Endothelial cell of umbilical vein (primary cell): ENCODE results near the gene TMEM125. TPM values are rescaled to one million over a fixed set of nuclear protein-coding genes. Genes with fewer than 3 reads are reported as not detected.

Source experiments
- BruUV-seq: library from RNA; stranded (reverse); fragments of 400-500 nt; replicated peaks from 2 replicates; lab custom pipeline; 2021; lab: Mats Ljungman, UMichigan
- CTCF ChIA-PET: fragments of 300-600, 350-600 bp; sonication (Branson Sonifier 250); formaldehyde crosslinking; loops from one replicate; lab custom pipeline; 2021; ENCODE audit warnings: antibody characterized with exemption, inconsistent platforms; lab: Charles Lee
- POLR2A ChIA-PET: fragments of 300-600, 350-600 bp; sonication (Branson Sonifier 250); formaldehyde crosslinking; loops from one replicate; lab custom pipeline; 2021; ENCODE audit warnings: antibody characterized with exemption, inconsistent platforms; lab: Charles Lee
- DNase-seq: peaks from one replicate; pipeline ENCODE4 v3.0.0-alpha.2; 2011; ENCODE audit warnings: low read depth, low spot score
- FAIRE-seq: peaks from 2 replicates; lab custom pipeline; 2011; peaks lifted over from hg19 to GRCh38; lab: Jason Lieb, UNC
- H2AFZ ChIP-seq: 2 replicates; pipeline ENCODE4 v1.6.0; 2012; ENCODE audit warnings: low read depth, low read length, control low read depth, inconsistent platforms
- H3K27ac ChIP-seq: 2 replicates; pipeline ENCODE4 v1.5.1; 2011; ENCODE audit warnings: low read depth, mild to moderate bottlenecking, control low read depth, low read length, moderate library complexity; ENCODE audit not compliant: insufficient read depth
- H3K27me3 ChIP-seq, 2 experiments: 2 replicates each; pipeline versions ENCODE4 v1.6.0 to v1.6.1; 2011; ENCODE audit warnings: low read length in 2 of 2, mixed read lengths in 1 of 2; ENCODE audit not compliant: control insufficient read depth in 2 of 2, insufficient read depth in 2 of 2
- H3K36me3 ChIP-seq, 2 experiments: 2 replicates in 1 of 2; 3 replicates in 1 of 2; pipeline ENCODE4 v1.5.1; 2011; ENCODE audit warnings: low read length in 2 of 2, mild to moderate bottlenecking in 1 of 2, moderate library complexity in 1 of 2; ENCODE audit not compliant: control insufficient read depth in 2 of 2, insufficient read depth in 2 of 2; ENCODE audit errors: extremely low read depth in 1 of 2
- H3K4me1 ChIP-seq: 3 replicates; pipeline ENCODE4 v1.5.1; 2011; ENCODE audit warnings: mild to moderate bottlenecking, low read length; ENCODE audit not compliant: control insufficient read depth, insufficient read depth; ENCODE audit errors: extremely low read depth
- H3K4me2 ChIP-seq: 2 replicates; pipeline ENCODE4 v1.6.1; 2011; ENCODE audit warnings: low read length, control low read depth, mixed read lengths; ENCODE audit not compliant: insufficient read depth
- H3K4me3 ChIP-seq, 3 experiments: fragments of 200-600 bp in 1 of 3; sonication (generic), shearing (Covaris generic) in 1 of 3; replicated peaks in 1 of 3; 2 replicates each; pipeline ENCODE4 v1.5.1; 2011 to 2016; ENCODE audit warnings: control low read depth in 3 of 3, low read length in 3 of 3, mild to moderate bottlenecking in 2 of 3, inconsistent platforms in 1 of 3, low read depth in 1 of 3, moderate library complexity in 1 of 3; ENCODE audit not compliant: insufficient read depth in 1 of 3
- H3K79me2 ChIP-seq: 2 replicates; pipeline ENCODE4 v1.6.0; 2012; ENCODE audit warnings: low read length, inconsistent platforms; ENCODE audit not compliant: control insufficient read depth, insufficient read depth
- H3K9ac ChIP-seq: replicated peaks from 2 replicates; pipeline ENCODE3; 2011; ENCODE audit warnings: low read length, control low read depth; ENCODE audit not compliant: insufficient read depth; ENCODE audit errors: extremely low read depth
- H3K9me1 ChIP-seq: replicated peaks from 3 replicates; pipeline ENCODE4 v1.6.0; 2011; ENCODE audit warnings: mild to moderate bottlenecking, low read length; ENCODE audit not compliant: control insufficient read depth, insufficient read depth; ENCODE audit errors: extremely low read depth
- H3K9me3 ChIP-seq: replicated peaks from 2 replicates; pipeline ENCODE4 v1.5.1; 2012; ENCODE audit warnings: low read length, inconsistent platforms; ENCODE audit not compliant: control insufficient read depth, insufficient read depth
- H4K20me1 ChIP-seq: replicated peaks from 2 replicates; pipeline ENCODE3; 2011; ENCODE audit warnings: mild to moderate bottlenecking, low read length; ENCODE audit not compliant: control insufficient read depth, insufficient read depth; ENCODE audit errors: extremely low read depth
- EZH2 ChIP-seq: IDR thresholded peaks from 2 replicates; pipeline ENCODE4 v1.6.1; 2012; ENCODE audit warnings: borderline replicate concordance, low read depth, mild to moderate bottlenecking, moderate library complexity, low read length, inconsistent platforms; ENCODE audit not compliant: severe bottlenecking
- FOS ChIP-seq: IDR thresholded peaks from 2 replicates; pipeline ENCODE4 v1.6.1; 2011; ENCODE audit warnings: mild to moderate bottlenecking, low read length, moderate library complexity, borderline replicate concordance; ENCODE audit not compliant: insufficient read depth
- GATA2 ChIP-seq: IDR thresholded peaks from 2 replicates; pipeline ENCODE4 v1.7.0; 2011; ENCODE audit warnings: low read depth, mild to moderate bottlenecking, moderate library complexity, mixed read lengths, low read length; ENCODE audit not compliant: insufficient read length, insufficient read depth
- JUN ChIP-seq: IDR thresholded peaks from 2 replicates; pipeline ENCODE4 v1.6.1; 2011; ENCODE audit warnings: borderline replicate concordance, low read depth; ENCODE audit not compliant: insufficient read length, insufficient read depth
- MYC ChIP-seq: IDR thresholded peaks from one replicate; pipeline ENCODE4 v1.6.1; 2011; ENCODE audit warnings: mild to moderate bottlenecking, low read depth, low read length
- POLR2A ChIP-seq: IDR thresholded peaks from 2 replicates; pipeline ENCODE4 v1.6.1; 2012; ENCODE audit warnings: low read depth, mild to moderate bottlenecking, control low read depth, low read length
- POLR2AphosphoS5 ChIP-seq: IDR thresholded peaks from 2 replicates; pipeline ENCODE4 v1.6.1; 2012; ENCODE audit warnings: low read depth, mild to moderate bottlenecking, control low read depth, low read length, moderate library complexity; ENCODE audit not compliant: insufficient read depth
- dilution Hi-C: fragments of 300-500 bp; cut with MboI; formaldehyde crosslinking; loops from one replicate; pipeline ENCODE4 v1.15.0; 2019; ENCODE audit warnings: low sequenced_read_pairs; ENCODE audit not compliant: extremely low pct_ligation_motif_present
- intact Hi-C: fragments of 100-400 bp; cut with micrococcal nuclease; formaldehyde crosslinking; loops from one replicate; pipeline ENCODE4 v1.10.0; 2022
- polyA plus RNA-seq, 4 experiments: library from polyadenylated mRNA; depleted of rRNA in 3 of 4; stranded (reverse) in 3 of 4; unstranded in 1 of 4; fragments of >200 nt; gene quantifications; 2 replicates each; pipeline versions ENCODE4 v1.2.1 to v1.2.3, GENCODE V29; 2011 to 2012; ENCODE audit warnings: missing spikeins in 1 of 4
- total RNA-seq: library from RNA; stranded (reverse); gene quantifications from 2 replicates; pipeline ENCODE4 v1.2.3, GENCODE V29; 2021
- TF ChIP-seq, protein P1 (sequence below), 2 donors: IDR thresholded peaks; 1 replicate in 1 of 2; 2 replicates in 1 of 2; pipeline ENCODE4 v1.5.1; 2011; ENCODE audit warnings: low read length in 2 of 2, mild to moderate bottlenecking in 2 of 2, moderate library complexity in 2 of 2, control low read depth in 1 of 2, inconsistent platforms in 1 of 2, low read depth in 1 of 2; ENCODE audit not compliant: insufficient read depth in 1 of 2; ENCODE audit errors: extremely low read depth in 1 of 2
- TF ChIP-seq, protein P2 (sequence below): IDR thresholded peaks from 2 replicates; pipeline ENCODE4 v1.6.1; 2011; ENCODE audit not compliant: insufficient read depth, insufficient read length

TMEM125 gene
- total and polyA plus RNA-seq, 2 donors (not counting 3 experiments of a cell fraction or from before 2014, with no cell fraction given), result 0.17 TPM; not detected in 1

DNA sequence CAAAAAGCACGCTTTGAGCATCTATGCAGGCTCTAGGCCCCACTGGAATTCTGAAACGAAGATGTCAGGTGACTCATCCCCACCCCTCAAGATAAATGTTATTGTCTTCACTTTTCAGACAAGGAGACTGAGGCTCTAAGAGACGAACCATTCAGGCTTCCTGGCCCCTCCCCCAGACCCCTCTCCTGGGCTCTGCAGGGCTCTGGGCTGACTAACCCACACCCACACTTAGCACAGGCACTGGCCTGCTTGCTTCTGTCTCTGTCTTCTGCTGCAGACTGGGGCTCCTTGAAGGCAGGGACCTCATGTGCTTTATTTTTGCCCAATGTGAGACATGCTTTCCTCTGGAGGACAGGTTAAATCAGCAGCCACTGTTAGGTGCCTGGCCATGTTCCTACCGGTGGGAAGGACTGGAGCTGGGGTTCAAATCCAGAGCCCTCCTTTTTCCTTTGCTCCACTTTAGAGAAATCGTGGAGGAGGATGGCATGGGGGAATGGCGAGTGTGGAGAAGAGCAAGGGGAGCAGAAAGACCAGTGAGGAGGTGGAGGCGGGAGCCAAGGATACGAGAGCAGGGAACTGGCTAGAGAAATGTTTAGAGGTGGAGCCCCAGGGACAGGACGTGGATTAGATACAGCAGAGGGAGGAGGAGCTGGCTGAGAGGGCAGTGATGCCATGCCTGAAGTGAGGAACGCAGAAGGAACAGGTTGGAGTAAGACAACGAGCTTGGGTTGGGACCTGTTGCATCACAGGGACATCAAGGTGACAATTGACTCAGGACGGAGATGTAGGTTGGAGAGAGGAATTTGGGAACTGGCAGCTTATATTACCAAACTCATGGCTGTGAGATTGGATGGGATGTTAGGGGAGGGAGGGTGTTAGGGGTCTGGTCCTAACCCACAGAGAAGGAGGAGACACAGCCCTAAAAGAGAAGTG lies 1.7 kb downstream of the TMEM125 start:
- peaks cover 3% of the 10 kb centered on the region for H3K4me1 ChIP-seq
- CTCF ChIA-PET, result interaction anchor here (1.0 kb wide), 2 partner anchors 22 to 30 kb away, joined by 3 read pairs; partner anchors contain the start of gene TIE1
- no peaks in the 10 kb centered on the region for H3K9me1 ChIP-seq
- dilution Hi-C loops (no loop called here), intact Hi-C loops (no loop called here)
- H3K9me3 ChIP-seq, result no peaks in the 10 kb centered on the region
- no peaks in the 10 kb centered on the region for H3K27me3 ChIP-seq
- no peak overlapping the region for H3K4me2 ChIP-seq
- POLR2A ChIA-PET, result no interaction called here
- TF ChIP-seq MYC (no peak), FOS (no peak), JUN (no peak), POLR2A (no peak), EZH2 (no peak), GATA2 (no peak), POLR2AphosphoS5 (no peak)
- TF ChIP-seq, protein P1, sequence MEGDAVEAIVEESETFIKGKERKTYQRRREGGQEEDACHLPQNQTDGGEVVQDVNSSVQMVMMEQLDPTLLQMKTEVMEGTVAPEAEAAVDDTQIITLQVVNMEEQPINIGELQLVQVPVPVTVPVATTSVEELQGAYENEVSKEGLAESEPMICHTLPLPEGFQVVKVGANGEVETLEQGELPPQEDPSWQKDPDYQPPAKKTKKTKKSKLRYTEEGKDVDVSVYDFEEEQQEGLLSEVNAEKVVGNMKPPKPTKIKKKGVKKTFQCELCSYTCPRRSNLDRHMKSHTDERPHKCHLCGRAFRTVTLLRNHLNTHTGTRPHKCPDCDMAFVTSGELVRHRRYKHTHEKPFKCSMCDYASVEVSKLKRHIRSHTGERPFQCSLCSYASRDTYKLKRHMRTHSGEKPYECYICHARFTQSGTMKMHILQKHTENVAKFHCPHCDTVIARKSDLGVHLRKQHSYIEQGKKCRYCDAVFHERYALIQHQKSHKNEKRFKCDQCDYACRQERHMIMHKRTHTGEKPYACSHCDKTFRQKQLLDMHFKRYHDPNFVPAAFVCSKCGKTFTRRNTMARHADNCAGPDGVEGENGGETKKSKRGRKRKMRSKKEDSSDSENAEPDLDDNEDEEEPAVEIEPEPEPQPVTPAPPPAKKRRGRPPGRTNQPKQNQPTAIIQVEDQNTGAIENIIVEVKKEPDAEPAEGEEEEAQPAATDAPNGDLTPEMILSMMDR (IDR thresholded peaks at IDR 0.05; ENCODE audit: extremely low read depth in 1 of 2, insufficient read depth in 1 of 2, low read depth in 1 of 2, low read length in 2 of 2), result no peak
- TF ChIP-seq, protein P2, sequence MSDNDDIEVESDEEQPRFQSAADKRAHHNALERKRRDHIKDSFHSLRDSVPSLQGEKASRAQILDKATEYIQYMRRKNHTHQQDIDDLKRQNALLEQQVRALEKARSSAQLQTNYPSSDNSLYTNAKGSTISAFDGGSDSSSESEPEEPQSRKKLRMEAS, result no peak
- no peak overlapping the region for H3K27ac ChIP-seq
- FAIRE-seq (no peak), DNase-seq (no peak)
- H3K36me3 ChIP-seq, result no peaks in the 10 kb centered on the region
- no peak overlapping the region for H2AFZ ChIP-seq
- no peak overlapping the region for H3K9ac ChIP-seq
- H4K20me1 ChIP-seq, result no peaks in the 10 kb centered on the region
- H3K4me3 ChIP-seq, result no peak overlapping the region
- no peaks in the 10 kb centered on the region for H3K79me2 ChIP-seq
- BruUV-seq, result no TSS peak
